Measurements from ENCODE around the gene SUGP1. TPM values are rescaled to one million over a fixed set of nuclear protein-coding genes. Genes with fewer than 3 reads are reported as not detected.

Gene SUGP1
- polyA plus RNA-seq, 1 experiment: 34.1 TPM

- peaks cover 20% of the 10 kb centered on the region for H3K27me3 ChIP-seq (ENCODE audit: control insufficient read depth, insufficient read depth, low read length)
- ChIA-PET CTCF (no interaction called here), POLR2A (interaction anchor here (0.7 kb wide), 1 partner anchor 45 kb away, joined by 4 read pairs; no protein-coding TSS in a partner anchor)
- TF ChIP-seq CTCF (IDR thresholded peaks at IDR 0.05; ENCODE audit: insufficient read depth, low read depth, low read length): no peak
- H3K36me3 ChIP-seq (ENCODE audit: control insufficient read depth, insufficient read depth, low read length): no peaks in the 10 kb centered on the region
- no peak for DNase-seq (ENCODE audit: low read depth)
- no peak overlapping the region for H3K4me3 ChIP-seq (ENCODE audit: low read depth, low read length)
These were observed 59.7 kb downstream of the SUGP1 start for GRCh38 chr19:19260417-19261214.

GRCh38 chr19:19259741-19260140 is 60.6 kb downstream of the SUGP1 start:
- H3K4me3 ChIP-seq (ENCODE audit: low read depth, low read length): no peak overlapping the region
- ChIA-PET CTCF (no interaction called here), POLR2A (no interaction called here)
- no peaks in the 10 kb centered on the region for H3K36me3 ChIP-seq (ENCODE audit: control insufficient read depth, insufficient read depth, low read length)
- H3K27me3 ChIP-seq (ENCODE audit: control insufficient read depth, insufficient read depth, low read length): peaks cover 20% of the 10 kb centered on the region
- DNase-seq (ENCODE audit: low read depth): no peak
- TF ChIP-seq CTCF (IDR thresholded peaks at IDR 0.05; ENCODE audit: insufficient read depth, low read depth, low read length): no peak

- POLR2A ChIA-PET: no interaction called here
- CTCF ChIA-PET: no interaction called here
These were observed 61.5 kb downstream of the SUGP1 start for GRCh38 chr19:19258589-19259338.

GRCh38 chr19:19257836-19258588 is 62.3 kb downstream of the SUGP1 start:
- POLR2A ChIA-PET: no interaction called here
- TF ChIP-seq CTCF (IDR thresholded peaks at IDR 0.05; ENCODE audit: insufficient read depth, low read depth, low read length): no peak
- peaks cover 17% of the 10 kb centered on the region for H3K27me3 ChIP-seq (ENCODE audit: control insufficient read depth, insufficient read depth, low read length)

More at GRCh38 chr19:19258589-19259338, 61.5 kb downstream of the SUGP1 start:
- peaks cover 20% of the 10 kb centered on the region for H3K27me3 ChIP-seq (ENCODE audit: control insufficient read depth, insufficient read depth, low read length)
- no peaks in the 10 kb centered on the region for H3K36me3 ChIP-seq (ENCODE audit: control insufficient read depth, insufficient read depth, low read length)
- no peak for TF ChIP-seq CTCF (IDR thresholded peaks at IDR 0.05; ENCODE audit: insufficient read depth, low read depth, low read length)
- DNase-seq (ENCODE audit: low read depth): no peak
- no peak overlapping the region for H3K4me3 ChIP-seq (ENCODE audit: low read depth, low read length)

GRCh38 chr19:19257137-19257536 is 63.2 kb downstream of the SUGP1 start:
- TF ChIP-seq CTCF (IDR thresholded peaks at IDR 0.05; ENCODE audit: insufficient read depth, low read depth, low read length): no peak
- peaks cover 9% of the 10 kb centered on the region for H3K27me3 ChIP-seq (ENCODE audit: control insufficient read depth, insufficient read depth, low read length)
- no peak for DNase-seq (ENCODE audit: low read depth)
- no peaks in the 10 kb centered on the region for H3K36me3 ChIP-seq (ENCODE audit: control insufficient read depth, insufficient read depth, low read length)
- ChIA-PET POLR2A (no interaction called here), CTCF (no interaction called here)
- H3K4me3 ChIP-seq (ENCODE audit: low read depth, low read length): no peak overlapping the region

More at GRCh38 chr19:19257836-19258588, 62.3 kb downstream of the SUGP1 start:
- DNase-seq (ENCODE audit: low read depth): no peak
- H3K4me3 ChIP-seq (ENCODE audit: low read depth, low read length): no peak overlapping the region
- no peaks in the 10 kb centered on the region for H3K36me3 ChIP-seq (ENCODE audit: control insufficient read depth, insufficient read depth, low read length)
- CTCF ChIA-PET: no interaction called here
